ENCODE results near the gene KCP. TPM values are rescaled to one million over a fixed set of nuclear protein-coding genes. Genes with fewer than 3 reads are reported as not detected.

Gene KCP
- polyA plus RNA-seq, 1 donor from 2014 or later: 0.31 TPM

DNA sequence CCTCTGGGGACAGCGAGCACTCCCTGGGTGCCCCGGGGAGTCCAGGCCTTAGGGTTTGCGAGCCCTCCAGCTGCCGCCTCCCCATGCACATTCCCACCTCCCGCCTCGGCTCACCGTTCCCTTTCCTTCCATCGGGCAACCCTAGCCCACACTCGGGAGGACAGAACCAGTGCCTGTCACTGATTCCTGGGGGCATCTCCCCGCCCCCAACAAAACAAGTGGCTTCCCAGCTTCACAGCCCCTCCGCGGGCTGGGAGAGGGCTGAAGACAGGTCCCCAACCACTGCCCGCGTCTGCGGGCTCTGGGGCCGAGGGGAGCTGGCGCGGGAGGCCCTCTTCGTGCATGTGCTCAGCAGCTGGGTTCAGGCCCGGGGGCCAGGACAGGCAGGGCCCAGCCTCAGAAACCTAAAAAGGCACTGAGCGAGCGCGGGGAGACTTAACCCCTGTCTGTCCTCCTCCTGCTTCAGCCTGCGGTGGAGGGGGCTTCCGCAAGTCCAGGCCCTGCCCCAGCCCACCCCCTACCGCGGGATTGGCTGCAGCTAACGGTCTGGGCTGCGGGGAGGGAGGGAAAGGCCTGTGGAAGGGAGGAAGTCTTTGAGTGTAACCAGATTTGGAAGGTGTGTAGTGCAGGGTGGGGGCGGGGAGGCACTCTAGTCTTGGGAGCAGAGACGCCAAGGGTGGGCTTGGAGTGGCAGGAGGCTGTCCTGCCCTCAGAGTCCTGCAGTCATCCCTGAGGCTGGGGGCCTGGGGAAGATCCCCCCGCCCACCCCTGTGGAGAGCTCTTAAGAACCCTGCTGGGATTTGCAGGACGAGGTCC lies 79.1 kb downstream of the KCP start:
- no peaks in the 10 kb centered on the region for H4K20me1 ChIP-seq (ENCODE audit: insufficient read depth)
- no peaks in the 10 kb centered on the region for H3K9me2 ChIP-seq (ENCODE audit: insufficient read depth, low read length)
- no peaks in the 10 kb centered on the region for H3K9me3 ChIP-seq (ENCODE audit: low read length)
- H3K36me3 ChIP-seq (ENCODE audit: insufficient read depth, low read length): no peaks in the 10 kb centered on the region
- TF ChIP-seq, protein P1, sequence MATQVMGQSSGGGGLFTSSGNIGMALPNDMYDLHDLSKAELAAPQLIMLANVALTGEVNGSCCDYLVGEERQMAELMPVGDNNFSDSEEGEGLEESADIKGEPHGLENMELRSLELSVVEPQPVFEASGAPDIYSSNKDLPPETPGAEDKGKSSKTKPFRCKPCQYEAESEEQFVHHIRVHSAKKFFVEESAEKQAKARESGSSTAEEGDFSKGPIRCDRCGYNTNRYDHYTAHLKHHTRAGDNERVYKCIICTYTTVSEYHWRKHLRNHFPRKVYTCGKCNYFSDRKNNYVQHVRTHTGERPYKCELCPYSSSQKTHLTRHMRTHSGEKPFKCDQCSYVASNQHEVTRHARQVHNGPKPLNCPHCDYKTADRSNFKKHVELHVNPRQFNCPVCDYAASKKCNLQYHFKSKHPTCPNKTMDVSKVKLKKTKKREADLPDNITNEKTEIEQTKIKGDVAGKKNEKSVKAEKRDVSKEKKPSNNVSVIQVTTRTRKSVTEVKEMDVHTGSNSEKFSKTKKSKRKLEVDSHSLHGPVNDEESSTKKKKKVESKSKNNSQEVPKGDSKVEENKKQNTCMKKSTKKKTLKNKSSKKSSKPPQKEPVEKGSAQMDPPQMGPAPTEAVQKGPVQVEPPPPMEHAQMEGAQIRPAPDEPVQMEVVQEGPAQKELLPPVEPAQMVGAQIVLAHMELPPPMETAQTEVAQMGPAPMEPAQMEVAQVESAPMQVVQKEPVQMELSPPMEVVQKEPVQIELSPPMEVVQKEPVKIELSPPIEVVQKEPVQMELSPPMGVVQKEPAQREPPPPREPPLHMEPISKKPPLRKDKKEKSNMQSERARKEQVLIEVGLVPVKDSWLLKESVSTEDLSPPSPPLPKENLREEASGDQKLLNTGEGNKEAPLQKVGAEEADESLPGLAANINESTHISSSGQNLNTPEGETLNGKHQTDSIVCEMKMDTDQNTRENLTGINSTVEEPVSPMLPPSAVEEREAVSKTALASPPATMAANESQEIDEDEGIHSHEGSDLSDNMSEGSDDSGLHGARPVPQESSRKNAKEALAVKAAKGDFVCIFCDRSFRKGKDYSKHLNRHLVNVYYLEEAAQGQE (IDR thresholded peaks at IDR 0.05; ENCODE audit: borderline replicate concordance): no peak
- TF ChIP-seq EP300 (conservative IDR thresholded peaks at IDR 0.05; ENCODE audit: poor library complexity, severe bottlenecking) (no peak), SMC3 (conservative IDR thresholded peaks at IDR 0.05; ENCODE audit: poor library complexity) (no peak), EZH2 (IDR thresholded peaks at IDR 0.05; ENCODE audit: borderline replicate concordance, insufficient read depth, low read length, poor library complexity, severe bottlenecking) (no peak), RAD21 (conservative IDR thresholded peaks at IDR 0.05) (no peak)
- H3K79me2 ChIP-seq (replicated peaks; ENCODE audit: insufficient read depth, low read length): no peaks in the 10 kb centered on the region
- peaks cover 25% of the 10 kb centered on the region for H3K27me3 ChIP-seq (ENCODE audit: insufficient read depth, low read depth, low read length)
- no peak overlapping the region for H3K4me3 ChIP-seq (ENCODE audit: low read length)
- no peak overlapping the region for H3K4me2 ChIP-seq (ENCODE audit: low read length)
- no peaks in the 10 kb centered on the region for H3F3A ChIP-seq (ENCODE audit: insufficient read depth, low read length, poor library complexity, severe bottlenecking)
- no peak overlapping the region for H3K9ac ChIP-seq (ENCODE audit: low read length)
- H2AFZ ChIP-seq (ENCODE audit: low read depth, low read length): no peak overlapping the region
- no peak overlapping the region for H3K27ac ChIP-seq (ENCODE audit: low read length)

DNA sequence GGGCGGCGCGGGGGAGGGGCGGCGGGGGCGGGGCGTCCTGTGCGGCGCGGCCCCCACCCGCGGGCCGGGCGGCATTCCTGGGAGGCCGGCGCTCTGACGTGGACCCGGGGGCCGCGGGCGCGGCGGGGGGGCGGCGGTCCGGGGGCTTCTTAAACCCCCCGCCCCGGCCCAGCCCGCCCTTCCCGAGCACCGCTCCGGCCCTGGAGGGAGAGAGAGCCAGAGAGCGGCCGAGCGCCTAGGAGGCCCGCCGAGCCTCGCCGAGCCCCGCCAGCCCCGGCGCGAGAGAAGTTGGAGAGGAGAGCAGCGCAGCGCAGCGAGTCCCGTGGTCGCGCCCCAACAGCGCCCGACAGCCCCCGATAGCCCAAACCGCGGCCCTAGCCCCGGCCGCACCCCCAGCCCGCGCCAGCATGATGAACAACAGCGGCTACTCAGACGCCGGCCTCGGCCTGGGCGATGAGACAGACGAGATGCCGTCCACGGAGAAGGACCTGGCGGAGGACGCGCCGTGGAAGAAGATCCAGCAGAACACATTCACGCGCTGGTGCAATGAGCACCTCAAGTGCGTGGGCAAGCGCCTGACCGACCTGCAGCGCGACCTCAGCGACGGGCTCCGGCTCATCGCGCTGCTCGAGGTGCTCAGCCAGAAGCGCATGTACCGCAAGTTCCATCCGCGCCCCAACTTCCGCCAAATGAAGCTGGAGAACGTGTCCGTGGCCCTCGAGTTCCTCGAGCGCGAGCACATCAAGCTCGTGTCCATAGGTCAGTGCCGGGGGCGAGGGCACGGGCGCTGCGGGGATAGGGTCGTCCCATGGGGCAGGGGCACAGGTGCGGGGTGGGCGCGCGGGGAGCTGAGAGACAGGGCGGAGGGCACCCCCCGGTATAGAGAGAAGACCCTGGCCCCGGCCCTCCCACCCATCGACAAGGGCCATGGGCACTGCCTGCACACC lies 80.0 kb downstream of the KCP start, which contains the start of gene FLNC:
TSS of gene FLNC (plus strand) at position 176 of the 947 bp plus-strand sequence. CDS start at position 408, 232 bp downstream.
- no peaks in the 10 kb centered on the region for H3F3A ChIP-seq (ENCODE audit: insufficient read depth, low read length, poor library complexity, severe bottlenecking)
- no peaks in the 10 kb centered on the region for H3K36me3 ChIP-seq (ENCODE audit: insufficient read depth, low read length)
- no peaks in the 10 kb centered on the region for H3K9me3 ChIP-seq (ENCODE audit: low read length)
- H3K9me2 ChIP-seq (ENCODE audit: insufficient read depth, low read length): no peaks in the 10 kb centered on the region
- no peak within 1 kb of the TSS for H3K27ac ChIP-seq (ENCODE audit: low read length)
- H2AFZ ChIP-seq (ENCODE audit: low read depth, low read length): no peak within 1 kb of the TSS
- no peak within 1 kb of the TSS for H3K4me2 ChIP-seq (ENCODE audit: low read length)
- H3K79me2 ChIP-seq (replicated peaks; ENCODE audit: insufficient read depth, low read length): no peaks in the 10 kb centered on the region
- H3K9ac ChIP-seq (ENCODE audit: low read length): no peak within 1 kb of the TSS
- TF ChIP-seq, protein P2, sequence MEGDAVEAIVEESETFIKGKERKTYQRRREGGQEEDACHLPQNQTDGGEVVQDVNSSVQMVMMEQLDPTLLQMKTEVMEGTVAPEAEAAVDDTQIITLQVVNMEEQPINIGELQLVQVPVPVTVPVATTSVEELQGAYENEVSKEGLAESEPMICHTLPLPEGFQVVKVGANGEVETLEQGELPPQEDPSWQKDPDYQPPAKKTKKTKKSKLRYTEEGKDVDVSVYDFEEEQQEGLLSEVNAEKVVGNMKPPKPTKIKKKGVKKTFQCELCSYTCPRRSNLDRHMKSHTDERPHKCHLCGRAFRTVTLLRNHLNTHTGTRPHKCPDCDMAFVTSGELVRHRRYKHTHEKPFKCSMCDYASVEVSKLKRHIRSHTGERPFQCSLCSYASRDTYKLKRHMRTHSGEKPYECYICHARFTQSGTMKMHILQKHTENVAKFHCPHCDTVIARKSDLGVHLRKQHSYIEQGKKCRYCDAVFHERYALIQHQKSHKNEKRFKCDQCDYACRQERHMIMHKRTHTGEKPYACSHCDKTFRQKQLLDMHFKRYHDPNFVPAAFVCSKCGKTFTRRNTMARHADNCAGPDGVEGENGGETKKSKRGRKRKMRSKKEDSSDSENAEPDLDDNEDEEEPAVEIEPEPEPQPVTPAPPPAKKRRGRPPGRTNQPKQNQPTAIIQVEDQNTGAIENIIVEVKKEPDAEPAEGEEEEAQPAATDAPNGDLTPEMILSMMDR (IDR thresholded peaks at IDR 0.05; ENCODE audit: poor library complexity, severe bottlenecking): no peak
- TF ChIP-seq EZH2 (IDR thresholded peaks at IDR 0.05; ENCODE audit: borderline replicate concordance, insufficient read depth, low read length, poor library complexity, severe bottlenecking) (peak; percentile 60), RAD21 (conservative IDR thresholded peaks at IDR 0.05) (no peak), SMC3 (conservative IDR thresholded peaks at IDR 0.05; ENCODE audit: poor library complexity) (no peak), POLR2AphosphoS5 (IDR thresholded peaks at IDR 0.05) (no peak), MXI1 (conservative IDR thresholded peaks at IDR 0.05; ENCODE audit: poor library complexity, severe bottlenecking) (no peak)
- TF ChIP-seq, protein P1 (IDR thresholded peaks at IDR 0.05; ENCODE audit: borderline replicate concordance): no peak
- peak within 1 kb of the TSS; percentile 30 for H3K4me3 ChIP-seq (ENCODE audit: low read length)
- no peaks in the 10 kb centered on the region for H4K20me1 ChIP-seq (ENCODE audit: insufficient read depth)
- peaks cover 25% of the 10 kb centered on the region for H3K27me3 ChIP-seq (ENCODE audit: insufficient read depth, low read depth, low read length)
